NCI-H2196 (cell line): Measurements from ENCODE around the gene KRTAP4-9.
"Not testable (repeated sequence)": the region's sequence is repeated elsewhere in the genome, so short reads cannot be mapped to it uniquely, and the experiment has no call there.

Experiments used
- DNase-seq: peaks from one replicate; lab custom pipeline; 2025; ENCODE audit not compliant: unreplicated experiment; lab: John Stamatoyannopoulos, UW

Gene KRTAP4-9

DNA sequence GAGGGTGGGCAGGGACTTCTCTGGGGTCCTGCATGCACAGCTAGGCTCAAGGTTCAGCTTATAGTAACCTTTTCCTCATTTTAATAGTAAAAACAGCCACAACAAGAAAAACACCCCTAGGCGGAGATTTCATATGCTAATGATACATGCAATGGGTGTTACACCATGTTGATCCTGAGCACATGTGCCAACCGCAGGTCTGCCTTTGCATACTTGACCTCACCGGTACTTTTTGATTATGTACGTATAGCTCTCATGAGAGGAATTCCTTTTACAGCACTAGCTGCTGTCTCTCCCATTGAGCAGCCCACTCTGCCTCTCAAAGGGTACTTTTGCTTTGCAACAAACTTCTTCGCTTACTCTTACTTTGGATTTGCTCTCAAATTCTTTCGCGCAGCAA is 9.1 kb upstream of the KRTAP4-9 start:
- DNase-seq: no peak

DNA sequence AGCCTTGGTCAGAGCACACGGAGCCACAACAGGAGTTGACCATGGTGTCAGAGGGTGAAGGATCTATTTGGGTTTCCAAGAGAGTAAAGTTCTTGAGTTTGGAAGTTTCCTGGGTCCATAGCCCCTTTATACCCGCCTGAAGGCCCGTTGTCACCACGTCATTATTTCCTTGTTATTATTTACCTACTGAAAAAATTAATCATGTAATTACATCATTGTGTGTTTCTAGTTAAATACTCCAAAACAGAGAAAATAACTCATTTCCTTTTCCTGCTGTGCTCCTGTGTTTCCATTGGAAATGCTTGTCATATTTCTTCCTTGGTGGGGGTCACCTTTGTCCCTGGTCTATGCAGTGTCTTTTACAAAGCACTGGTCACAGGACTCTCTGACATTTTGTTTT is 7.1 kb upstream of the KRTAP4-9 start, which contains the start of gene KRTAP4-8:
Gene KRTAP4-8 (minus strand): TSS at position 101 of the 400 bp plus-strand sequence. CDS start 58 bp downstream, at position 43.
- no peak for DNase-seq

DNA sequence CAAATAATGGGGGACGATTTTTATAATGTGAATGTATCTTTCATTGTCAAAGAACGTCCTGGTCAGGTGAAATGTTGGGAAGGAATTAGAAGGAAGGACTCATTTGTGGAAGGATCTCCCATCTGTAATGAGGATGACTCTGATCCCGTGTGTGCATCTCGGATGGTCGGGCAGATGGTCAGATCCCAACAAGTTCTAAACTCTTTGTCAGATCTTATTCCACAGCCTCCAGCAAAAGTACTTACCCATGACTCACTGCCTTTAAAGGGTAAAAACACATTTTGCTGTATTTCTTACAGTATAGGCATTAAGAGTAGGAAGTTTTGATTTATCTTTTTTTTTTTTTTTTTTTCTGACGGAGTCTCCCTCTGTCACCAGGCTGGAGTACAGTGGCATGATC is 6.7 kb upstream of the KRTAP4-9 start:
- DNase-seq: no peak

DNA sequence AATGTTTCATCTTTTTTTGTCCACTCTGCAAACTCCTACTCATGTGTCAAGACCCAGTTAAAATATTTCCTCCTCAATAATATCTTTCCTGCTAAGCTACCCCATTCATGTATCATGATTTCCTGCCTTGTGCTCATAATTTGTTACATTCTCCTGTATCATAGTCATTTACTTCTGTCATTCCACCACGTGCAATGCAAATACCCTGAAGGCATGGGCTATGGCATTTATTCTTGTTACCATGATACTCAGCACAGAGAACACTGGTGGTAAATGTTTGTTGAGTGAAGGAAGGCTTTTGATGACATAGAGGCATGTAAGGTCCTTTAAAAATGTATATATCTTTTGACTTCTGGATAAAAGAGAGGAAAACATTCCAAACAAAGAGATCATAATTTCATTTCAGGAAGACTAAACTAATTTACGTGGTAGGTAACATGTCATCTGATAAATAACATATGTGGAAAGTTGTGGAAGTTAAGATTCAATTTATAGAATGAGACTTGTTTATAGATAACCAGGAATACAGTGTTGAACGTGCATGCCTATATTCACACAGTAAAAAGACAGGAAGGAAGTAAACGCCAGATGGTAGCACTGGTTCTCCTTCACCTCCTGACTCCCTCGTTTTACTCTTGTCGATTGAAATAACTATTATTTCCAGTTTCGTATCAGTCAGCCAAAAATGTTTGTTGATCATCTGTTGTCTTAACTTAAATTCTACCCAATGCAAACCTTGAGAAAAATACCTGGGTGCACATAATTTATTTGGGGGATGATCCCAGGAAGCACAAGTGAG is 5.3 kb upstream of the KRTAP4-9 start:
- DNase-seq: not testable (repeated sequence)

DNA sequence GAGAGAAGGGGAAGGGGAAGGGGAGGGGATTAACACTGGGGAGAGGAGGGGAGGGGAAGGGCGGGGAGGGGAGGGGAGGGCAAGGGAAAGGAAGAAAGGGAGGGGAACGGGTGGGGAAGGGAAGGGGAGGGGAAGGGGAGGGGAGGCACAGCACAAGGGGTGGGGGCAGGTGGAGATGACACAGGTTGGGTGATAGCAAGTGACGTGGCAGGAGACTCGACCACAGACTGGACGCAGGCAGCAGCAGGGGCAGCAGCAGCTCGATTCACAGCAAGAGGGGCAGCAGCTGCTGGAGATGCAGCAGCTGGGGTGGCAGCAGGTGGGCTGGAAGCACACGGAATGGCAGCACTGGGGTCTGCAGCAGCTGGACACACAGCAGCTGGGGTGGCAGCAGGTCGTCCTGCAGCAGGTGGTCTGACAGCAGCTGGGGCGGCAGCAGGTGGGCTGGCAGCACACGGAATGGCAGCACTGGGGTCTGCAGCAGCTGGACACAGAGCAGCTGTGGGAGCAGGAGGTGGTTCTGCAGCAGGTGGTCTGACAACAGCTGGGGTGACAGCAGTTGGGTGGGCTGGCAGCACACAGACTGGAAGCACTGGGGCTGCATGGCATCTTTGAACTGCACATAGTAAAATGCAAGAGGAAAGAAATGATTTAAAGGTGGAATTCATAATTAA is 3.5 kb upstream of the KRTAP4-9 start, which contains the start of gene KRTAP4-16:
Gene KRTAP4-16 (minus strand): TSS at position 624 of the 674 bp plus-strand sequence. CDS start 0 bp downstream, at position 624.
- DNase-seq: no peak

DNA sequence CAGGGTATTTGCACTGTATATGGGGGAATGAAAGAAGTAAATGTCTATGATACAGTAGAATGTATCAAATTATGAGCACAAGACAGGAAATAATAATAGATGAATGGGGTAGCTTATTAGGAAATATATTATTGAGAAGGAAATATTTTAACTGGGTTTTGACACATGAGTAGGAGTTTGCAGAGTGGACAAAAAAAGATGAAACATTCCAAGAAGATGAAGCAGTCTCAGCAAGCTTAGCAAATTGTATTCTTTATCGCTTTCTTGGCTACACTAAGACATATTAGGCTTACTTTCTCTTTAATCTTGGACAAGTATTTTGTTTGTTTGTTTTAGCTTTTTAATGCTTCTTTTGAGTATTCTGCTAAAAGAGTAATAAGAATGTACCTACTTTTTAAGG is 1.3 kb upstream of the KRTAP4-9 start:
- DNase-seq: no peak

DNA sequence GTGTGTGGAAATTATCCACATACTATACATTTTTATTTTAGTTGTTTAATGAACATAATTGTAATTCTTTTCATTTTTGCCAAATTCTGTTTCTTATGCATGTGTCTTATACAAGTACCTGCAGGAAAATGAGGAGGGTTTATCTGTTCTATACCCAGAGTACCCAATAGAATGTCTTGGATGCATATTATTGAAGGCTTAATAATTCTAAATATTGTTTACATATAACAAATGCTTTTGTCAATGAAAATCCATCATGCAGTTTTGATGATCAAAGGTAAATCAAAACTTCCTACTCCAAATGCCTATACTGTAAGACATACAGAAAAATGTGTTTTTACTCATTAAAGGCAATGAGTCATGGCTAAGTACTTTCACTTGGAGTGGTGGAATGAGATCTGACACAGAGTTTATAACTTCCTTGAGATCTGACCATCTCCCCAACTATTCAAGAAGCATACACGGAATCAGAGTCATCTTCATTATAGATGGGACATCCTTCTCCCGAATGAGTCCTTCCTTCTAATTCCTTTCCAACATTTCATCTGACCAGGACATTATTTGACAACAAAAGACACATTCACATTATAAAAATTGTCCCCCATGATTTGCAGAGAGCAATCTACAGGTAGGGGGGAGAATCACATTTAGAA is 677 bp upstream of the KRTAP4-9 start:
- DNase-seq: not testable (repeated sequence)

DNA sequence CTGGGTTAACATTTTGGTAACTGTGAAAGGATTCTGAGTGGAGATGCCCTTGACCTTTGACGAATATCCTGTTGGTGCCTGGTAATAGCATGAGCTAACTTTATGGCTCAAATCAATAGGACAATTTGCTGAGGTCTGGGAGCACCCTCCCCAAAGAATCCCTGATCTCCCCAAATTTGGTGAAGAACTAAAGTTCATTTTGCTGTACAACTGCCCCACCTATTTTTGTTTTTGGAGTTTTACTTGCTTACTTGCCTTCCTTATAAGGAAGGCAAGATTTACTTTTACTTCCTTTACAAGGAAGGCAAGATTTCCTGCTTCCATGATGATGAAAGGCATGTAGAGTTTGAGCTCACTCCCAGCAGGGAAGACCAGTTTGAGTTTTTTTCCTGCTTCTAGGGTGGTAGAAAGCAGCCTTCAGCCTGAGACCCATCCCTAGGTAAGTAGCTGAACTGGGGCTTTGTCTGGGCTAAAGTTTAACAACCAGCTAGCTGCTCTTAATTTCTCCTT is 2.8 kb downstream of the KRTAP4-9 start:
- DNase-seq: no peak

DNA sequence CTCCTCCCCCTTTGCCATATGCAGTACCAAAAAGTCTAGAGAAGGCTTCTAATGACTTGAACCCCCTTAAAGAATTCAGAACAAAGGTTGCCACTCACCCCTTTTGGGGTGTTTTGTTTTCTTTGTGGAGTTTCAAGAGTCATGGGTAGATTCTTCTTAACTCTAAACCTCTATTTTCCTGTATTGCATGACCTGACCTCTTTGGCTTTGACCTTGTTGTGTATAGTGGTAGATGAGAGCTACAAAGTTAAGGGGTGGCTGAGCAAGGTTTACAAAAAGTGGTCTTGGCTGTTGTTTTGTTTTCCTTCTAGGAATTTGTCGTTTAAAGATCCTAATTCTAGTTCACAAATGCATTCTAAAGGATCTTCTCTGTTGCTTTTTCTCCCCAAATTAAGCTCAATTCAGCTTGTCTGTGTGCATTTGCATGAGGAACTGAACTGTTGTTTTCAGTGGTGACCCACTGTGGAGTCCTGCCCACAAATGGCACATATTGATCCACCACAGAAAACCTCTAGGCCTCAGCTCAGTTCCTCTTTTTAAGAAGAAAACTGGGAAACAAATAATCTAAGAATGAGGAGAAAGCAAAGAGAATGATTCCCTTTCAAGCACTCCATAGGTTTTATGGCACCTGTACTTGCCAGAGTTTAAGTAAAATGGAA is 3.7 kb downstream of the KRTAP4-9 start:
- DNase-seq: not testable (repeated sequence)

DNA sequence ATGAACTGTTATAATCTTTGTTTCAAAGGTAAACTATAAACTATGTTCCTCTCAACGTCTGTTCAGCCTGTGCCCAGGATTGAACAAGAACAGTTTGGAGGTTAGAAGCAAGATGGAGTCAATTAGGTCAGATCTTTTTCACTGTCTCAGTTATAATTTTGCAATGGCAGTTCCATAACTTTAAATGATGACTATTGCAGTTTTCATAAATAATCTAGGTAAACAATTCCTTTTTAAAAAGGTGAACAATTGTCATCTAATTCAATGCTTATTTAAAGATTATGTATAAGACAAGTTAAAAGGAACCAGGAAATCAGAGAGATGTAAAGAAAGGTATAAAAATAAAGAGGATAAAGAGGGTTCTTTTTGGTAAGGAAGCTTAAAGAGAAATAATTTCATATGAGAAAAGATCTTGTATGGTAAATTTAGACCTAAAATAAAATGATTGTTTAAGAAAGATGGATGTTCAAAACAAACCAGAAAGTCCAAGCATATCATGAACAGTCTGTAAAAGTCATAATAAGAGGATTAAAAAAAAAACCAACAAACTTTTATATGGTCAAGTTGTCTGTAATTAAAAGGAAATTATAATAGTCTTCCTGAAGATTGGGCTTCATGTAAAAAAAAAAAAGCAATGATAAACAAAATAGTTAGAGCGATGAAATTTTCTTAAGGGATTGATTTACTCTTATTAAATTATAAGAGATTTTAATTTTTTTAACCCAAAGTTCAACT is 6.1 kb downstream of the KRTAP4-9 start:
- DNase-seq: no peak

DNA sequence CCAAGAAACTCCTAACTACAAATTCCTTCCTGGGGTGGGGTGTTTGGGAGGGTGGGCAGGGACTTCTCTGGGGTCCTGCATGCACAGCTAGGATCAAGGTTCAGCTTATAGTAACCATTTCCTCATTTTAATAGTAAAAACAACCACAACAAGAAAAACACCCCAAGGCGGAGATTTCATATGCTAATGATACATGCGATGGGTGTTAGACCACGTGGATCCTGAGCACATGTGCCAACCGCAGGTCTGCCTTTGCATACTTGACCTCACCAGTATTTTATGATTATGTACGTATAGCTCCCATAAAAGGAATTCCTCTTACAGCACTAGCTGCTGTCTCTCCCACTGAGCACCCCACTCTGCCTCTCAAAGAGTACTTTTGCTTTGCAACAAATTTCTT is 11.1 kb downstream of the KRTAP4-9 start:
- no peak for DNase-seq

DNA sequence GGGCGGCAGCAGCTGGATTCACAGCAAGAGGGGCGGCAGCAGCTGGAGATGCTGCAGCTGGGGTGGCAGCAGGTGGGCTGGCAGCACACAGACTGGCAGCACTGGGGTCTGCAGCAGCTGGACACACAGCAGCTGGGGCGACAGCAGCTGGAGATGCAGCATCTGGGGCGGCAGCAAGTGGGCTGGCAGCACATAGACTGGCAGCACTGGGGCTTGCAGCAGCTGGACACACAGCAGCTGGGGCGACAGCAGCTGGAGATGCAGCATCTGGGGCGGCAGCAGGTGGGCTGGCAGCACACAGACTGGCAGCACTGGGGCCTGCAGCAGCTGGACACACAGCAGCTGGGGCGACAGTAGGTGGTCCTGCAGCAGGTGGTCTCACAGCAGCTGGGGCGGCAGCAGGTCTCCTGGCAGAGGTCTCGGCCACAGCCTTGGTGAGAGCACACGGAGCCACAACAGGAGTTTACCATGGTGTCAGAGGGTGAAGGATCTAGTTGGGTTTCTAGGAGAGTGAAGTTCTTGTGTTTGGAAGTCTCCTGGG is 12.7 kb downstream of the KRTAP4-9 start, which contains the start of gene KRTAP4-11:
Gene KRTAP4-11 (minus strand): TSS at position 528 of the 541 bp plus-strand sequence. CDS start 58 bp downstream, at position 470.
- DNase-seq: not testable (repeated sequence)

DNA sequence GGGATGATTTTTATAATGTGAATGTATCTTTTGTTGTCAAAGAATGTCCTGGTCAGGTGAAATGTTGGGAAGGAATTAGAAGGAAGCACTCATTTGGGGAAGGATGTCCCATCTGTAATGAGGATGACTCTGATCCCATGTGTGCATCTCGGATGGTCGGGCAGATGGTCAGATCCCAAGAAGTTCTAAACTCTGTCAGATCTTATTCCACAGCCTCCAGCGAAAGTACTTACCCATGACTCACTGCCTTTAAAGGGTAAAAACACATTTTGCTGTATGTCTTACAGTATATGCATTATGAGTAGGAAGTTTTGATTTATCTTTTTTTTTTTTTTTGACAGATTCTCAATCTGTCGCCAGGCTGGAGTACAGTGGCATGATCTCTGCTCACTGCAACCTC is 13.5 kb downstream of the KRTAP4-9 start:
- no peak for DNase-seq

DNA sequence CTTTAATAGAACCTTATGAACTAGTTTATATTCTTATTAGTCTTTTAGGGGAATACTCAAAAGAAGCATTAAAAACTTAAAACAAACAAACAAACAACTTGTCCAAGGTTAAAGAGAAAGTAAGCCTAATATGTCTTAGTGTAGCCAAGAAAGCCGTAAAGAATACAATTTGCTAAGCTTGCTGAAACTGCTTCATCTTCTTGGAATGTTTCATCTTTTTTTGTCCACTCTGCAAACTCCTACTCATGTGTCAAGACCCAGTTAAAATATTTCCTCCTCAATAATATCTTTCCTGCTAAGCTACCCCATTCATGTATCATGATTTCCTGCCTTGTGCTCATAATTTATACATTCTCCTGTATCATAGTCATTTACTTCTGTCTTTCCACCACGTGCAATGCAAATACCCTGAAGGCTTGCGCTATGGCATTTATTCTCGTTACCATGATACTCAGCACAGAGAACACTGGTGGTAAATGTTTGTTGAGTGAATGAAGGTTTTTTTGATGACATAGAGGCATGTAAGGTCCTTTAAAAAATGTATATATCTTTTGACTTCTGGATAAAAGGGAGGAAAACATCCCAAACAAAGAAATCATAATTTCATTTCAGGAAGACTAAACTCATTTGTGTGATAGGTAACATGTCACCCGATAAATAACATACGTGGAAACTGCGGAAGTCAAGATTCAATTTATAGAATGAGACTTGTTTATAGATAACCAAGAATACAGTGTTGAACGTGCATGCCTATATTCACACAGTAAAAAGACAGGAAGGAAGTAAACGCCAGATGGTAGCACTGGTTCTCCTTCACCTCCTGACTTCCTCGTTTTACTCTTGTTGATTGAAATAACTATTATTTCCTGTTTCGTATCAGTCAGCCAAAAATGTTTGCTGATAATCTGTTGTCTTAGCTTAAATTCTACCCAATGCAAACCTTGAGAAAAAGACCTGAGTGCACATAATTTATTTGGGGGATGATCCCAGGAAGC is 14.8 kb downstream of the KRTAP4-9 start:
- not testable (repeated sequence) for DNase-seq

DNA sequence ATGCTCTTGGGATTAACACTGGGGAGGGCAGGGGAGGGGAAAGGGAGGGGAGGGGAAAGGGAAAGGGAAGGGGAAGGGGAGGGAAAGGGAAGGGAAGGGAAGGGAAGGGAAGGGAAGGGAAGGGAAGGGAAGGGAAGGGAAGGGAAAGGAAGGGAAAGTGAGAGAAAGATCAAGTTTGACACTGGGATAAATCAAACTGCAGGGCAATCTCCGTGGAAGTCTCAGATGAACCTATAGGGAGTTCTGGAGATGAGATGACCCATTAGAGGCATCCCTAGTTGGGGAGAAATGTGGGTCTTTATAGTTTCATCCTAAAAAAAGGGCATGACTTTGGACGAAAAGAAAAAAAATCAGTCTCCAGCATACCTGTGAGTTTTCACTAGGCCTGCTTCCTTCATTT is 16.6 kb downstream of the KRTAP4-9 start:
- DNase-seq: no peak

DNA sequence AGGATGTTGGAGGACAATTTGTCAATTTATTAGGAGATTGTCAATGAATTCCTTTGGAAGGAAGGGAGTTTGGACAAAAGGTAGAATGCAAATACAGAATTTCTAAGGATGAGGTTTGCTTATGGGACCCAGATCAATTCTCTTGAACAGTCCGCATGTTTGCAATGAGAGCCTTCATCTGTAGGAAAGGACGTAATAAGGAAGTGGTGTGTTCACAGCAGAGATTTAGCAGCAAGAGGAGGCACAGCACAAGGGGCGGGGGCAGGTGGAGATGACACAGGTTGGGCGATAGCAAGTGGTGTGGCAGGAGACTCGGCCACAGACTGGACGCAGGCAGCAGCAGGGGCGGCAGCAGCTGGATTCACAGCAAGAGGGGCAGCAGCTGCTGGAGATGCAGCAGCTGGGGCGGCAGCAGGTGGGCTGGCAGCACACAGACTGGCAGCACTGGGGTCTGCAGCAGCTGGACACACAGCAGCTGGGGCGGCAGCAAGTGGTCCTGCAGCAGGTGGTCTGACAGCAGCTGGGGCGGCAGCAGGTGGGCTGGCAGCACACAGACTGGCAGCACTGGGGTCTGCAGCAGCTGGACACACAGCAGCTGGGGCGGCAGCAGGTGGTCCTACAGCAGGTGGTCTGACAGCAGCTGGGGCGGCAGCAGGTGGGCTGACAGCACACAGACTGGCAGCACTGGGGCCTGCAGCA is 18.3 kb downstream of the KRTAP4-9 start:
- not testable (repeated sequence) for DNase-seq

DNA sequence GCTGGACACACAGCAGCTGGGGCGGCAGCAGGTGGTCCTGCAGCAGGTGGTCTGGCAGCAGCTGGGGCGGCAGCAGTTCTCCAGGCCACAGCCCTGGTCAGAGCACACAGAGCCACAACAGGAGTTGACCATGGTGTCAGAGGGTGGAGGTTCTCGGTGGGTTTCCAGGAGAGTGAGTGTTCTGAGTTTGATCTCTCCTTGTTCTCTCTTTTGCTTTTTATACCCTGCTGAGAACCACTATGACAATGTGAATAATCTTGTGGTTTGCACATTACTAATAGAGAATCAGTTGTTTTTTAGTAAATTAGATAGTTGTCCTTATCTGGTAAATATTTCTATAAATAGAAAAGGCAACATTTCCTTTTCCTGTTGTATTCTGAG is 18.8 kb downstream of the KRTAP4-9 start, which contains the start of gene KRTAP4-12:
Gene KRTAP4-12 (minus strand): TSS at position 192 of the 381 bp plus-strand sequence. CDS start 60 bp downstream, at position 132.
- DNase-seq: not testable (repeated sequence)

DNA sequence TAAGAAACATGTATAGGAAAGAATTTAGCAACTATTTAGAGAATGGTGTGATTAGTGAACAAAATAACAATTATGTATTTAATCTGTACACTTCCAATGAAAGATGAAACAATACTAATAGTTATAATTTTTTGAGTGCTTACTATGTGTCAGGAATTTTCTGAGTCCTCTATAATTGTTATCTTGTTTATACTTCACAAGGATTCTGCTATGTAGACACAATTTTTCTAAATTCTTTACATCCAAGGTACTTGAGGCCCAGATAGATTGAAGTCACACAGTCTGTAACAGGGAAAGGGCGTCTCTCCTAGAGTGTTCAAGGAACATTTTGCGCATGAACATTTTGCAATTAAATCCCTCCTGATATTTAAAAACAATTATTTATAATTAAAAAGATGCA is 19.9 kb downstream of the KRTAP4-9 start:
- DNase-seq: no peak
